DOHH2 (cell line): Measurements from ENCODE around the gene PER1.
A peak's percentile ranks its signal among the peaks of the same experiment; 100 is the strongest.

ENCODE experiments used
- H3F3A ChIP-seq: fragments of 200-600 bp; sonication (generic), shearing (Covaris generic); 2 replicates; pipeline ENCODE4 v1.6.0; 2016; ENCODE audit warnings: antibody characterized with exemption, mild to moderate bottlenecking; ENCODE audit not compliant: control insufficient read depth, insufficient read depth
- H3K27ac ChIP-seq: fragments of 200-600 bp; sonication (generic); 2 replicates; pipeline ENCODE4 v1.5.1; 2014; ENCODE audit warnings: low read depth, mild to moderate bottlenecking, low read length, moderate library complexity
- H3K27me3 ChIP-seq: fragments of 200-600 bp; sonication (generic); 2 replicates; pipeline ENCODE4 v1.6.1; 2014; ENCODE audit warnings: mild to moderate bottlenecking, low read length, mixed read lengths; ENCODE audit not compliant: control insufficient read depth
- H3K36me3 ChIP-seq: fragments of 200-600 bp; sonication (generic); 2 replicates; pipeline ENCODE4 v1.6.1; 2014; ENCODE audit warnings: mild to moderate bottlenecking, low read length, moderate library complexity, mixed read lengths; ENCODE audit not compliant: control insufficient read depth
- H3K4me1 ChIP-seq: fragments of 200-600 bp; sonication (generic); 2 replicates; pipeline ENCODE4 v1.6.1; 2014; ENCODE audit warnings: mild to moderate bottlenecking, low read length, mixed read lengths; ENCODE audit not compliant: control insufficient read depth
- H3K4me2 ChIP-seq: fragments of 200-600 bp; sonication (generic); 2 replicates; pipeline ENCODE4 v1.6.0; 2014; ENCODE audit warnings: mild to moderate bottlenecking, low read length, moderate library complexity
- H3K4me3 ChIP-seq: fragments of 200-600 bp; sonication (generic); 2 replicates; pipeline ENCODE4 v1.5.1; 2014; ENCODE audit warnings: mild to moderate bottlenecking, low read length, mixed read lengths
- H3K79me2 ChIP-seq: fragments of 200-600 bp; sonication (generic); 2 replicates; pipeline ENCODE4 v1.6.1; 2014; ENCODE audit warnings: mild to moderate bottlenecking, low read length, mixed read lengths; ENCODE audit not compliant: control insufficient read depth
- H3K9me2 ChIP-seq: fragments of 200-600 bp; sonication (generic); replicated peaks from 2 replicates; pipeline ENCODE4 v1.6.1; 2014; ENCODE audit warnings: mild to moderate bottlenecking, low read length, mixed read lengths; ENCODE audit not compliant: control insufficient read depth
- H3K9me3 ChIP-seq: fragments of 200-600 bp; sonication (generic); 2 replicates; pipeline ENCODE4 v1.6.1; 2014; ENCODE audit warnings: antibody characterized with exemption, low read length, mixed read lengths; ENCODE audit not compliant: control insufficient read depth, insufficient read depth
- H4K20me1 ChIP-seq: fragments of 200-600 bp; sonication (generic); 2 replicates; pipeline ENCODE4 v1.6.0; 2014; ENCODE audit warnings: low read depth, mild to moderate bottlenecking, antibody characterized with exemption, low read length, moderate library complexity; ENCODE audit not compliant: control insufficient read depth, insufficient read depth
- CTCF ChIP-seq: fragments of 200-600 bp; sonication (generic); IDR thresholded peaks from one replicate; pipeline ENCODE4 v1.5.1; 2014; ENCODE audit warnings: antibody characterized with exemption, mild to moderate bottlenecking, low read depth, low read length; ENCODE audit not compliant: poor library complexity, severe bottlenecking
- EZH2phosphoT487 ChIP-seq: fragments of 200-600 bp; sonication (generic); IDR thresholded peaks from 2 replicates; pipeline ENCODE4 v1.6.1; 2017; ENCODE audit warnings: borderline replicate concordance, mild to moderate bottlenecking, antibody characterized with exemption, low read length, moderate library complexity, mixed read lengths

The PER1 gene

GRCh38 chr17:8118769-8119580, 33.2 kb downstream of the PER1 start:
- peak; percentile 95 for TF ChIP-seq CTCF
- TF ChIP-seq EZH2phosphoT487: no peak
- Histone ChIP-seq H3F3A (peaks cover 21% of the 10 kb centered on the region), H3K36me3 (no peaks in the 10 kb centered on the region), H3K4me1 (peaks cover 57% of the 10 kb centered on the region), H3K4me3 (peak overlapping the region; percentile 80), H3K79me2 (no peaks in the 10 kb centered on the region), H3K4me2 (peak overlapping the region; percentile 98), H3K27ac (peak overlapping the region; percentile 3; the same call in 1 of the 2 replicates), H3K9me2 (no peaks in the 10 kb centered on the region), H3K9me3 (no peaks in the 10 kb centered on the region), H3K27me3 (peaks cover 70% of the 10 kb centered on the region), H4K20me1 (no peaks in the 10 kb centered on the region)

- peaks cover 19% of the 10 kb centered on the region for H3F3A ChIP-seq
- peak within 1 kb of the TSS; percentile 3; the same call in 1 of the 2 replicates for H3K27ac ChIP-seq
- TF ChIP-seq EZH2phosphoT487 (no peak), CTCF (no peak)
- peaks cover 63% of the 10 kb centered on the region for H3K27me3 ChIP-seq
- H3K4me2 ChIP-seq: peak within 1 kb of the TSS; percentile 98
- no peaks in the 10 kb centered on the region for H3K79me2 ChIP-seq
- H3K9me2 ChIP-seq: no peaks in the 10 kb centered on the region
- H4K20me1 ChIP-seq: no peaks in the 10 kb centered on the region
- H3K4me3 ChIP-seq: peak within 1 kb of the TSS; percentile 80
- no peaks in the 10 kb centered on the region for H3K9me3 ChIP-seq
- no peaks in the 10 kb centered on the region for H3K36me3 ChIP-seq
- H3K4me1 ChIP-seq: peaks cover 49% of the 10 kb centered on the region
These were observed 34.0 kb downstream of the PER1 start, which contains the start of gene ALOXE3 for GRCh38 chr17:8117980-8118768. ALOXE3 (minus strand) TSS chr17:8118514; CDS start chr17:8117990, 524 bp downstream.

- H3K4me3 ChIP-seq: peak overlapping the region; percentile 80
- H3F3A ChIP-seq: peaks cover 18% of the 10 kb centered on the region
- no peak overlapping the region for H3K27ac ChIP-seq
- H3K9me2 ChIP-seq: no peaks in the 10 kb centered on the region
- H3K36me3 ChIP-seq: no peaks in the 10 kb centered on the region
- H3K4me1 ChIP-seq: peaks cover 42% of the 10 kb centered on the region
- H3K4me2 ChIP-seq: peak overlapping the region; percentile 98
- H3K27me3 ChIP-seq: peaks cover 63% of the 10 kb centered on the region
- no peaks in the 10 kb centered on the region for H4K20me1 ChIP-seq
- no peaks in the 10 kb centered on the region for H3K79me2 ChIP-seq
- no peaks in the 10 kb centered on the region for H3K9me3 ChIP-seq
- TF ChIP-seq CTCF: no peak
- TF ChIP-seq EZH2phosphoT487: peak; percentile 93; the same call in 1 of the 2 replicates
These were observed 34.7 kb downstream of the PER1 start for GRCh38 chr17:8117367-8117979.
